CD4-positive, alpha-beta T cell (primary cell): ENCODE data around the gene FGFRL1. TPM values are rescaled to one million over a fixed set of nuclear protein-coding genes. Genes with fewer than 3 reads are reported as not detected.

Experiments used
- ATAC-seq: fragments of 200-7000 bp; cut with Tn5 transposase; one replicate; pipeline ENCODE4 v1.10.0; 2022; ENCODE audit warnings: mild to moderate bottlenecking; ENCODE audit not compliant: poor library complexity
- CTCF ChIA-PET: fragments of 350-600 bp; sonication (Branson Sonifier 250); formaldehyde crosslinking; loops from one replicate; lab custom pipeline; 2021; ENCODE audit warnings: antibody characterized with exemption, inconsistent platforms; lab: Charles Lee
- POLR2A ChIA-PET: fragments of 350-600 bp; sonication (Branson Sonifier 250); formaldehyde crosslinking; loops from one replicate; lab custom pipeline; 2021; ENCODE audit warnings: antibody characterized with exemption, inconsistent platforms; lab: Charles Lee
- DNase-seq, 14 experiments: peaks; one replicate each; pipeline ENCODE4 v3.0.0-alpha.2; 2013 to 2020; ENCODE audit warnings: mixed read lengths in 2 of 14
- H3K27ac ChIP-seq, 2 donors: one replicate each; pipeline versions ENCODE4 v1.5.1 to v1.7.0; 2013; ENCODE audit warnings: low read length in 2 of 2, low read depth in 1 of 2, mild to moderate bottlenecking in 1 of 2
- H3K27me3 ChIP-seq, 2 experiments: 1 replicate in 1 of 2; 2 replicates in 1 of 2; pipeline versions ENCODE4 v1.6.1 to v1.7.0; 2013; ENCODE audit warnings: low read length in 2 of 2, control low read depth in 1 of 2, mild to moderate bottlenecking in 1 of 2, moderate library complexity in 1 of 2; ENCODE audit not compliant: insufficient read depth in 2 of 2, control insufficient read depth in 1 of 2
- H3K36me3 ChIP-seq: one replicate; pipeline ENCODE4 v1.6.1; 2013; ENCODE audit warnings: low read length, control low read depth; ENCODE audit not compliant: insufficient read depth
- H3K4me1 ChIP-seq: one replicate; pipeline ENCODE4 v1.6.1; 2013; ENCODE audit warnings: low read length, control low read depth; ENCODE audit not compliant: insufficient read depth
- H3K4me3 ChIP-seq: one replicate; pipeline ENCODE4 v1.5.1; 2013; ENCODE audit warnings: mild to moderate bottlenecking, low read length, moderate library complexity
- H3K9me3 ChIP-seq, 2 experiments: 1 replicate in 1 of 2; 2 replicates in 1 of 2; pipeline versions ENCODE4 v1.6.1 to v1.7.0; 2013; ENCODE audit warnings: low read length in 2 of 2, mild to moderate bottlenecking in 2 of 2, control low read depth in 1 of 2, moderate library complexity in 1 of 2; ENCODE audit not compliant: control insufficient read depth in 1 of 2, insufficient read depth in 1 of 2
- H3K27ac Mint-ChIP-seq: one replicate; pipeline ENCODE4 v1.8.0; 2020; ENCODE audit warnings: mixed read lengths
- H3K27me3 Mint-ChIP-seq: one replicate; pipeline ENCODE4 v1.8.0; 2021; ENCODE audit warnings: mixed read lengths
- H3K36me3 Mint-ChIP-seq: one replicate; pipeline ENCODE4 v1.8.0; 2021; ENCODE audit warnings: low read depth, mixed read lengths
- H3K4me1 Mint-ChIP-seq: one replicate; pipeline ENCODE4 v1.8.0; 2021; ENCODE audit warnings: low read depth, mixed read lengths
- H3K4me3 Mint-ChIP-seq: one replicate; pipeline ENCODE4 v1.8.0; 2020; ENCODE audit warnings: mild to moderate bottlenecking, mixed read lengths
- H3K9me3 Mint-ChIP-seq: one replicate; pipeline ENCODE4 v1.8.0; 2020; ENCODE audit warnings: mixed read lengths
- intact Hi-C, 2 experiments: fragments of 100-400 bp; cut with DNase I in 1 of 2; cut with micrococcal nuclease in 1 of 2; formaldehyde crosslinking; loops; one replicate each; pipeline versions ENCODE4 v1.15.1 to v1.9.0; 2023 to 2025; cut with DNase I, micrococcal nuclease
- total RNA-seq, 174 experiments: library from RNA in 2 of 174; stranded (reverse) in 2 of 174; gene quantifications; one replicate each; pipeline ENCODE4 v1.2.3 and lab custom pipeline; 2021 to 2026
- TF ChIP-seq, protein P1 (sequence below): fragments of 200-600 bp; IDR thresholded peaks from one replicate; pipeline ENCODE4 v1.8.0; 2022; ENCODE audit warnings: antibody characterized with exemption, mild to moderate bottlenecking

FGFRL1 gene
- total RNA-seq, 2 experiments from 2014 or later = 21.8 to 25.0 TPM

GRCh38 chr4:1075809-1076699 lies 64.6 kb downstream of the FGFRL1 start:
- Histone ChIP-seq H3K4me1 (peaks cover 5% of the 10 kb centered on the region), H3K27me3 (peaks cover 1 to 3% of the 10 kb centered on the region in 2 experiments), H3K4me3 (no peak overlapping the region), H3K27ac (no peak overlapping the region), H3K36me3 (no peaks in the 10 kb centered on the region), H3K9me3 (peaks cover 0 to 9% of the 10 kb centered on the region in 2 experiments)
- intact Hi-C loops = no loop called here
- ChIA-PET CTCF (no interaction called here), POLR2A (no interaction called here)
- Mint-ChIP-seq H3K27ac (no peak overlapping the region), H3K4me1 (peaks cover 13% of the 10 kb centered on the region), H3K4me3 (no peak overlapping the region), H3K36me3 (no peaks in the 10 kb centered on the region), H3K27me3 (peaks cover 7% of the 10 kb centered on the region), H3K9me3 (no peaks in the 10 kb centered on the region)
- ATAC-seq (no peak), DNase-seq (no peak)
- TF ChIP-seq, protein P1, sequence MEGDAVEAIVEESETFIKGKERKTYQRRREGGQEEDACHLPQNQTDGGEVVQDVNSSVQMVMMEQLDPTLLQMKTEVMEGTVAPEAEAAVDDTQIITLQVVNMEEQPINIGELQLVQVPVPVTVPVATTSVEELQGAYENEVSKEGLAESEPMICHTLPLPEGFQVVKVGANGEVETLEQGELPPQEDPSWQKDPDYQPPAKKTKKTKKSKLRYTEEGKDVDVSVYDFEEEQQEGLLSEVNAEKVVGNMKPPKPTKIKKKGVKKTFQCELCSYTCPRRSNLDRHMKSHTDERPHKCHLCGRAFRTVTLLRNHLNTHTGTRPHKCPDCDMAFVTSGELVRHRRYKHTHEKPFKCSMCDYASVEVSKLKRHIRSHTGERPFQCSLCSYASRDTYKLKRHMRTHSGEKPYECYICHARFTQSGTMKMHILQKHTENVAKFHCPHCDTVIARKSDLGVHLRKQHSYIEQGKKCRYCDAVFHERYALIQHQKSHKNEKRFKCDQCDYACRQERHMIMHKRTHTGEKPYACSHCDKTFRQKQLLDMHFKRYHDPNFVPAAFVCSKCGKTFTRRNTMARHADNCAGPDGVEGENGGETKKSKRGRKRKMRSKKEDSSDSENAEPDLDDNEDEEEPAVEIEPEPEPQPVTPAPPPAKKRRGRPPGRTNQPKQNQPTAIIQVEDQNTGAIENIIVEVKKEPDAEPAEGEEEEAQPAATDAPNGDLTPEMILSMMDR = no peak

Other genes with a start within 250 kb of the FGFRL1 start
- gene CPLX1, start 185.5 kb upstream of the FGFRL1 start, total RNA-seq = 1 to 10 TPM; 1.5 TPM
- gene GAK, start 79.3 kb upstream of the FGFRL1 start, total RNA-seq = 100 to 1,000 TPM; 130 to 131 TPM
- gene TMEM175, start 79.2 kb upstream of the FGFRL1 start, total RNA-seq = 10 to 100 TPM; 51.3 to 57.7 TPM
- gene DGKQ, start 38.1 kb upstream of the FGFRL1 start, total RNA-seq = 10 to 100 TPM; 17.6 to 19.2 TPM
- gene IDUA, start 24.6 kb upstream of the FGFRL1 start, total RNA-seq = 10 to 100 TPM; 70.2 to 77.8 TPM
- gene SLC26A1, start 18.2 kb upstream of the FGFRL1 start, total RNA-seq = not detected
- 1 to 10 TPM; 5.6 to 8.3 TPM for gene RNF212, start 101.9 kb downstream of the FGFRL1 start, total RNA-seq
- gene SPON2, start 161.0 kb downstream of the FGFRL1 start, total RNA-seq = 10 to 100 TPM; 12.8 to 15.7 TPM
- 100 to 1,000 TPM; 132 to 148 TPM for gene CTBP1, start 237.5 kb downstream of the FGFRL1 start, total RNA-seq